ENCODE measurements around the gene KANK2. TPM values are rescaled to one million over a fixed set of nuclear protein-coding genes. Genes with fewer than 3 reads are reported as not detected.

The KANK2 gene
- total and polyA plus RNA-seq, 2 of the 13 experiments (the other 11 are each of a cell fraction or from before 2014, with no cell fraction given), result 5.7 to 12.9 TPM

DNA sequence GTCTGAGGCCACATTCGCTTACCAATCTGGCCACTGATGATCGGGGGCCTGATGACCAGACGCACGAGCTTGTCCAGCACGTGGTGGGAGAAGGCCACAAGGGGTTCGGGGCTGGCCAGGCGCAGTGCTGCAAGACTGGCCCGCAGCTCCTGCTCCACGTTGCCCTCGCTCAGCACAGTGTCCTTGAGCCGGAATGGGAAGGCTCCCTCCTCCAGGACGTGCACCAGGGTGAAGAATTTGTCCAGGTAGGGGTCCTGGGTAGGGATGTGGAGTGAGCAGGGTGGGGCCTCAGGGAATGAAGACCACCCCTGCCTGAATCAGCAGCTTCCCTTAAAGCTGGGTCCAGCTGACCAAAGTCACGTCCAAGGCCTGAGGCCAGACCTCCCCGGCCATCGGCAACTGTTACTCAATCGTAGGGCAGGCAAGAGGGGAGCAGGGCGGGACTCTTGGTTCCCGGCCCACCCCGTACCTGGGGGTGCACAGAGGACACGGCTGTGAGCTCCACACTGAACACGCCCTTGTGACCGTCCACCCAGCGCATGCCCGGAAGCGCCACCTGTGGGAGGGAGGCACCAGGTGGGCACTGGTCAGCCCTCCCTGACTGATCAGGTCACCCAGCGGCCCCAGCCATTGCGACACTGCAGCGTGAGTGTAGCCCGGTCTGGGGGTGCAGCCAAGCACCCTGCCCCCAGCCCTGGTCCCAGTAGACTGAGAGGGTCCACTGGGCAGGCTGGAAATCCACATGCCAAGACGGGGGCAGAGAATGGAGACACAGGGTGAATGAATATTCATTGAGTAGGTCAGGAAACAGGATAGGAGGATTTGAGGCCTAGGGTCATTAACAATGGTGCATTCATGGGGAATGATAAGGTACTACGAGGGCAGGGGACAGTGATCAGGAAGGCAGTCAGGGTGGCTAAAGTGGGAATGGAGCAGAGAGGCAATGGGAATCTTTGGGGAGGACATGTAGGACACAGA is 39.3 kb upstream of the KANK2 start (continued):
- TF ChIP-seq, protein P1, sequence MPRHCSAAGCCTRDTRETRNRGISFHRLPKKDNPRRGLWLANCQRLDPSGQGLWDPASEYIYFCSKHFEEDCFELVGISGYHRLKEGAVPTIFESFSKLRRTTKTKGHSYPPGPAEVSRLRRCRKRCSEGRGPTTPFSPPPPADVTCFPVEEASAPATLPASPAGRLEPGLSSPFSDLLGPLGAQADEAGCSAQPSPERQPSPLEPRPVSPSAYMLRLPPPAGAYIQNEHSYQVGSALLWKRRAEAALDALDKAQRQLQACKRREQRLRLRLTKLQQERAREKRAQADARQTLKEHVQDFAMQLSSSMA (CRISPR knock-in tag; IDR thresholded peaks at IDR 0.05), result peak; percentile 89; the same call in 1 of the 2 replicates
- TF ChIP-seq ZNF510 (CRISPR knock-in tag; IDR thresholded peaks at IDR 0.05; ENCODE audit: low read depth), result 0 out of 2 replicates have a peak, but pooled peaks have one; percentile 79
- 0 out of 2 replicates have a peak, but pooled peaks have one; percentile 3 for TF ChIP-seq CREB1 (IDR thresholded peaks at IDR 0.05)
- TF ChIP-seq CREB1 (CRISPR knock-in tag; IDR thresholded peaks at IDR 0.05), result peak; percentile 36; the same call in 1 of the 2 replicates
- TF ChIP-seq SNAI1 (CRISPR knock-in tag; IDR thresholded peaks at IDR 0.05; ENCODE audit: borderline replicate concordance), result no peak
- TF ChIP-seq FOXA3 (CRISPR knock-in tag; IDR thresholded peaks at IDR 0.05), result peak; percentile 61; the same call in 1 of the 2 replicates
- TF ChIP-seq, protein P2, sequence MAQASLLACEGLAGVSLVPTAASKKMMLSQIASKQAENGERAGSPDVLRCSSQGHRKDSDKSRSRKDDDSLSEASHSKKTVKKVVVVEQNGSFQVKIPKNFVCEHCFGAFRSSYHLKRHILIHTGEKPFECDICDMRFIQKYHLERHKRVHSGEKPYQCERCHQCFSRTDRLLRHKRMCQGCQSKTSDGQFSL (CRISPR knock-in tag; IDR thresholded peaks at IDR 0.05), result peak; percentile 65
- TF ChIP-seq SNRNP70 (IDR thresholded peaks at IDR 0.05; ENCODE audit: low read depth, low read length), result no peak
- TF ChIP-seq HNRNPH1 (optimal IDR thresholded peaks at IDR 0.05; ENCODE audit: low read depth, low read length), result no peak
- TF ChIP-seq ZNF30 (CRISPR knock-in tag; IDR thresholded peaks at IDR 0.05), result no peak
- peak; percentile 90 for TF ChIP-seq BRD4 (CRISPR knock-in tag; IDR thresholded peaks at IDR 0.05)
- no peak; the same call in 1 of the 2 replicates for TF ChIP-seq NFRKB (IDR thresholded peaks at IDR 0.05)
- TF ChIP-seq ZNF589 (CRISPR knock-in tag; conservative IDR thresholded peaks at IDR 0.05), result peak; percentile 93; the same call in 1 of the 2 replicates
- TF ChIP-seq, protein P3, sequence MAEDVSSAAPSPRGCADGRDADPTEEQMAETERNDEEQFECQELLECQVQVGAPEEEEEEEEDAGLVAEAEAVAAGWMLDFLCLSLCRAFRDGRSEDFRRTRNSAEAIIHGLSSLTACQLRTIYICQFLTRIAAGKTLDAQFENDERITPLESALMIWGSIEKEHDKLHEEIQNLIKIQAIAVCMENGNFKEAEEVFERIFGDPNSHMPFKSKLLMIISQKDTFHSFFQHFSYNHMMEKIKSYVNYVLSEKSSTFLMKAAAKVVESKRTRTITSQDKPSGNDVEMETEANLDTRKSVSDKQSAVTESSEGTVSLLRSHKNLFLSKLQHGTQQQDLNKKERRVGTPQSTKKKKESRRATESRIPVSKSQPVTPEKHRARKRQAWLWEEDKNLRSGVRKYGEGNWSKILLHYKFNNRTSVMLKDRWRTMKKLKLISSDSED (CRISPR knock-in tag; IDR thresholded peaks at IDR 0.05), result no peak
- peak; percentile 41; the same call in 1 of the 2 replicates for TF ChIP-seq CBX5 (CRISPR knock-in tag; IDR thresholded peaks at IDR 0.05; ENCODE audit: borderline replicate concordance)
- peak; percentile 84; the same call in 1 of the 2 replicates for TF ChIP-seq ZFP91 (CRISPR knock-in tag; IDR thresholded peaks at IDR 0.05; ENCODE audit: borderline replicate concordance)
- TF ChIP-seq ATF7-NPFF (CRISPR knock-in tag; IDR thresholded peaks at IDR 0.05; ENCODE audit: low read depth), result 0 out of 2 replicates have a peak, but pooled peaks have one; percentile 31
- TF ChIP-seq TOPORS (CRISPR knock-in tag; IDR thresholded peaks at IDR 0.05), result no peak
- peak; percentile 66 for TF ChIP-seq NCOA2 (CRISPR knock-in tag; IDR thresholded peaks at IDR 0.05)
- no peak for TF ChIP-seq RAD21 (CRISPR knock-in tag; IDR thresholded peaks at IDR 0.05)
- TF ChIP-seq NFKBIZ (CRISPR knock-in tag; IDR thresholded peaks at IDR 0.05), result 0 out of 2 replicates have a peak, but pooled peaks have one; percentile 24
- no peak for TF ChIP-seq GATA4 (IDR thresholded peaks at IDR 0.05; ENCODE audit: borderline replicate concordance, low read depth)
- no peak for TF ChIP-seq PHF5A (CRISPR knock-in tag; IDR thresholded peaks at IDR 0.05; ENCODE audit: low read depth, unreplicated experiment)
- TF ChIP-seq ZNF616 (CRISPR knock-in tag; IDR thresholded peaks at IDR 0.05; ENCODE audit: low read depth), result no peak
- TF ChIP-seq ZNF3 (CRISPR knock-in tag; IDR thresholded peaks at IDR 0.05), result no peak; the same call in 1 of the 2 replicates
- no peak for TF ChIP-seq ATF7 (IDR thresholded peaks at IDR 0.05)
- TF ChIP-seq ATF7 (CRISPR knock-in tag; IDR thresholded peaks at IDR 0.05), result no peak
- TF ChIP-seq TP53 (CRISPR knock-in tag; conservative IDR thresholded peaks at IDR 0.05), result 0 out of 2 replicates have a peak, but pooled peaks have one; percentile 60

Measured in HepG2 (cell line).